GM19240 (cell line): ENCODE data around the gene FHIT.

Experiments
- DNase-seq: peaks from one replicate; pipeline ENCODE4 v3.0.0; 2011; ENCODE audit warnings: low spot score; ENCODE audit not compliant: insufficient read length

FHIT gene

GRCh38 chr3:61251174-61251972 lies at the start of gene FHIT:
FHIT (minus strand) TSS chr3:61251452.
- peak; percentile 79 for DNase-seq

DNA sequence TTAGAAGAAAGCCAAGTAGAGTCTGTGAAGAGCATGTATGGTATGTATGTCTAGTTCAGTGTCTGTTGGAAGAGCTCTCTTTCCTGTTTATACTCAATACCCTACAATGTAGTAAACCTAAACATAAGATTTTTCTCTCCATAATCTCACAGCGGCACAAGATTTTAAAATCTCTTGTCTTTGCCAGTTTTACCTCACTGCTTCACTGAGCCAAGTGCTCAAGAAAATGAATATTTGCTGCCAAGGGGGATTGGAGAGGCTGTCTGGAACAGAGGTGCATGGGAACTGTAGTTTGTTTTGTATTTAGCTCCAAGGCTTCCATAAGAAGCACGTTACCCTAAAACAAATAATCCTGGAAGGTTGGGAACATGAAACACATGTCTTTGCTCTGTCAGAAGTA lies 49.5 kb upstream of the FHIT start:
- DNase-seq, result no peak

DNA sequence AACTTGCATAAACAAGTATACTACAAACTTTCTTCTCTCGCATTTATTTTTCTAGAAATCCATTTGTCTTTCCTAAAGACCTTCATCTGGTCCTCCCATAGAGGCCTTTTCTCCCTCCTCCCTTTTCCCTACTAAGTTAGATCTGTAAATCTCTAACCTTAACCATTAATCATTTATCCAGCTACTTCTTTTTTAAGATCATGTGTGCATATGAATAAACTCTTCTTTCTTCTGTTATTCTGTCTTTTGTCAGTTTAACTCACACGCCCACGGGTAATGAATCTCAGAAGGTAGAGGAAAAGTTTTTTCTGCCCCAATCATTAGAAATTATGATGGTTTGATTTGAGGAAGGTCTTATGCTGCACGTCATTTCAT lies 48.7 kb upstream of the FHIT start:
- DNase-seq, result no peak

GRCh38 chr3:61299343-61300005 lies 48.2 kb upstream of the FHIT start:
- DNase-seq, result no peak

- DNase-seq, result no peak
These were observed 46.6 kb upstream of the FHIT start for GRCh38 chr3:61297821-61298220.

DNA sequence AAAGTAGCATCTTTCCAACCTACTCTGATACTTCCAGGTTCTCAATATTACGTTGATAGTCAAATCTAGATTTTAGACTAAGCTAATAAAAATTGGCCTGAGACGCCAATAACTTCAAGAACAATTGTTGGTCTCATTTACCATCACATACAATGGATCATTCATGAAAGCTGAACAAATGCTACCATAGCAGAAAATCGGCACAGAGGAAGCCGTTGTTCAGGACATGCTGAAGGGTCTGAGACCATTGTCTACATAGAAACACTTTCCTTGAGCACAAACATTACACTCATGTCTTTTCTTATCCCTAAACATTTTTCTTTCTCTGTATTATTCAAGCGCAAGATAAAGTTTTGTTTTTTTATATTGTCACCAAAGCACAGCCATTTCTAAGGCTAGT lies 37.2 kb upstream of the FHIT start:
- no peak for DNase-seq

- no peak for DNase-seq
These were observed 32.6 kb upstream of the FHIT start for GRCh38 chr3:61283876-61284275.

DNA sequence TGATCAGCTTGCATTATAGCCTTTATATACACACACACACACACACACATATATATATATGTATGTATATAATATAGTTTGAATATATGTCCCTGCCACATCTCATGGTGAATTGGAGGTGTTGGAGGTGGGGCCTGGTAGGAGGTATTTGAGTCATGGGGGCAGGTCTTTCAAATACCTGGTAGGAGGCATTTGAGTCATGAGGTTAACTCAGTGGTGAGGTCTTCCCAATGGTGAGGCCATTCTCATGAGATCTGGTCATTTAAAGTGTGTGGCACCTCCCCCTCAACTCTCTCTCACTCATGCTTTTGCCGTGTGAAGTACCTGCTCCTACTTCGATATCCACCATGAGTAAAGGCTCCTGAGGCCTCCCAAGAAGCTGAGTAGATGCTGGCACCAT lies 27.5 kb upstream of the FHIT start:
- DNase-seq, result no peak

GRCh38 chr3:61277411-61277810 lies 26.2 kb upstream of the FHIT start:
- no peak for DNase-seq

DNA sequence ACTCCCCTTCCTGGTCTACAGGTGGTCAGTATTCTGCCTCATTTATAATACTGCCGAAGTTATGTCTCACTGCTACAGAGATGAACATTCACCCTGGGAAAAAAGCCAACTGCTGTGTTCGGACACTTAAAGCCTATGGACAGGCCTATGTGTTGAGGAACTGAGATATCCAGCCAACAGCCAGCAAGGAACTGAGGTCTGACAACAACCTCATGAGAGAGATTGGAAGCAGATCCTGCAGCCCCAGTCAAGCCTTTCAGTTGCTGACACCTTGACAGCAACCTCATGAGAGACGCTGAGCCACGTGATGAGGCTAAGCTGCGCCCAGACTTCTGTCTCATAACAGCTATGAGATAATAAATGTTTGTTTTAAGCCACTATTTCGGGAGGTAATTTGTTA lies 18.2 kb upstream of the FHIT start:
- no peak for DNase-seq

DNA sequence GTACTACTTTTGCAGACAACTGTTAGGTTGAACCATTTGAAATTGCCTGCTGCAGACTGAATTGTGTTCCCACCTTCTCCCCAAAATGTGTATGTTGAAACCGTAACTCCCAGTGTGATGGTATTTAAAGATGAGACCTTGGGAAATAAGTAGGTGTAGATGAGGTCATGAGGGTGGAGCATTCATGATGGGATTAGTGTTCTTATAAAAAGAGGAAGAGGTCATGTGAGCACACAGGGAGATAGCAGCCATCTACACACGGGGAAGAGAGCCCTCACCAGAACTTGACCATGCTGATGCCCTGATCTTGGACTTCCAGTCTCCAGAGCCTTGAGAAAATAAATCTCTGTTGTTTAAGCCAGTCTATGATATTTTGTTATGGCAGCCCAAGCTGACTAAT lies 17.4 kb upstream of the FHIT start:
- DNase-seq, result no peak

GRCh38 chr3:61264281-61264680 lies 13.0 kb upstream of the FHIT start:
- no peak for DNase-seq

DNA sequence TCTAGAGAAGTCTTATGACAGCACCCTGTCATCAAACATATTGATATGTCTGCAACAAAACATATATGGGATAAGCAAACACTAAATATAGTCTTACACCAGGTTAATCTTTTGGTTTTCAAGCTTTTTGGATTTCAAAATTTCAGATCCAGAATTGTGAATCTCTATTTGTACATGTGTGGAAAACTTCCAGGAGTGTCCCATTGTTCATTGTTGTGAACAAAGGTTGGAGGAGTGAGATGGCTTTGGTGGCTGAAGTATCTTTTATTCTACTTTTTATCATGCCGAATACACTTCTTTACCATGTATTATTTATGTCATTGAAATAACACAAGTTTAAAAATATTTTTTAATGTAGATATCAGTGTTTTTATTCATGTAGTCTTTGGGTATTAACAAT lies 5.9 kb upstream of the FHIT start:
- DNase-seq, result no peak

GRCh38 chr3:61253756-61254155 lies 2.5 kb upstream of the FHIT start:
- no peak for DNase-seq

- DNase-seq, result no peak
These were observed 1.6 kb upstream of the FHIT start for GRCh38 chr3:61252836-61253235.

GRCh38 chr3:61250784-61251173 lies 473 bp downstream of the FHIT start:
- no peak for DNase-seq

DNA sequence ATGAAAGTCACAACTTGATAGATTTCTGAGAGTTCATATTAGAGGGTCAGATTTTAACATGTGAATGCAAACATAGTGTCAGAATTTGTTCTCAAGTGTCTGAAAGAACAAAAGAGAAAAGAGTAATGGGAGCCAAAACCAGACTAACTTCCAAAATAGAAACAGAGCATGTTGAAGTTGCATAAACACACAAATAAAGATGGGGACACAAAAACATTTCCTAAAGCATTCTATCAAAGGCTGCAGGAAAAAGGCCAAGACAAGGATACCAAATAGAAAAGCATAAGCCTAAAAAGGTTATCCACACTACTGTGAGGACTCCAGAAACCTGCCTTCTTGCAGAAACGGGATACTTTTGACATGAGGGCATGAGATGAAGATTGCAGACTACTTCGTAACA lies 2.8 kb downstream of the FHIT start:
- no peak for DNase-seq

- no peak for DNase-seq
These were observed 4.1 kb downstream of the FHIT start for GRCh38 chr3:61247191-61247590.

- no peak for DNase-seq
These were observed 11.4 kb downstream of the FHIT start for GRCh38 chr3:61239871-61240270.

DNA sequence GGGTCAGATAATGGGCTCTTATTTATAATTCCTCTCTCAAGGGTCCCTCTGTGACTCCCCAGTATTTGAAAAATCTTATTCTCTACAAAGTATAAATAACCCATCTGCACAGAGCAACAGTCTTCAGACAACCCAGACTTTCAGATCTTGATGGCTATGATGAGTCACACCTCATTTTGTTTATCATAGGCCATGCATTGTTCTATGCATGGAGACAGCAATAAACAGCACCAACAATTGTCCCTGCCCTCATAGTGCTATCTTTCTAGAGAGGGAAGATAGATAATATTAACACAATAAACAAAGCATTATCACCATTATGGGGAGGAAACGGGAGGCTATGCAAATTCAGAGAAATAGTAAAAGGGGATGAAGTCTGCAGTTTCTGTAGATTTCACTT lies 13.4 kb downstream of the FHIT start:
- no peak for DNase-seq

GRCh38 chr3:61236556-61236955 lies 14.7 kb downstream of the FHIT start:
- DNase-seq, result no peak

- DNase-seq, result no peak
These were observed 17.5 kb downstream of the FHIT start for GRCh38 chr3:61233746-61234145.

DNA sequence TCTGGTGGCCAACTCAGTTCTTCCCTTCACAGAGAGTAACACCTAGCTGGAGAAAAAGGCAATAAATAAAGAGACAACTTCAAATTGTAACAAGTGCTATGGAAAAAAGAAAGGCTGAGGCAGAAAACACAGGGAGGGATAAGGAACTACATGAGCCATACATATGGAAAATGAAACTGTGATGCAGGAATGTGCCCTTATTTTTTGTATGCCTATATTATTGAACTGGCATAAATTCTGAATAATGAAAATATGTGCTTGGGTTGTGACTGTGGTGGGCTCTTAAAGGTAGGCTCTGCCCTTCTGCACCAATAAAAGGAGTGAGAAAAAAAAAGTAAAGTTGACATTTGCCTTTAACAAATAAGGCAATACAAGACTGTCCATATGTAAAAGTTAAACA lies 19.6 kb downstream of the FHIT start:
- DNase-seq, result no peak
